IPS DF 19.7 (cell line): ENCODE measurements around the gene SERTAD3.
A peak's percentile ranks its signal among the peaks of the same experiment; 100 is the strongest.
"Not testable (repeated sequence)": the region's sequence is repeated elsewhere in the genome, so short reads cannot be mapped to it uniquely, and the experiment has no call there.

Source experiments
- DNase-seq: peaks from one replicate; pipeline ENCODE4 v3.0.0-alpha.2; 2013; ENCODE audit warnings: low read depth, low spot score

Gene SERTAD3

DNA sequence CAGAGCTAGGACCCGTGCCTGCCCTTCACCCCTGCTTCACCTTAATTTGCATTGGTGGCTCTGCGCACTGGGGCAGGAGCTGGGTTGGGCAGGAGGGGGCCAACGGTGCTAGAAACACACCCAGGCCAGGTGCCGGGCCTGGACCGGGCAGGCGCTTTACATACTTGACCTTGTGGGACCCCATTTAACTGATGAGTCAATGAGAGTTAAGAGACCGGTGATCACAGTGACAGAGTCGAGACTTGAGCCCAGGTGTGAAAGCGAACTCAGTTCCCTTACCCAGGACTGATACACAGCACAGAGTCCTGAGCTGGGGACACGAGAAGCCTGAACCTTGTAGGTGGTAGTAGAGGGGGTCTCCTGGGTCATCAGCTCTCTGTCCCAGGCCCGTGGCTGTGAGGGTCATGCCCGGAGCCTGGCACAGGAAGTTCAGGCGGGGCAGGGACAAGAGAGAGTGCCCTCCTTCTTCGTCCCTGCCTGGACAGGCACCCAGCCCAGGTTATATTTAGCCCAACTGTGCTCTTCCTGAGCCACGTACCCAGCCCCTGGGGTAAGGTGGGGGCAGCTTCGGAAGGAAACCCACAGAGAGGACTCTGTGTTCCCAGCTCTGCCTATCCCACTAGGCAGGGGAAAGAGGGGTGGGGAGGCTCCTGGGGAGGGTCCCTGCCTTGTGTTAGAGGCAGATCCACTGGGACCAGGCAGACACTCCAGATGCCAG lies 32.9 kb downstream of the SERTAD3 start:
- no peak for DNase-seq

DNA sequence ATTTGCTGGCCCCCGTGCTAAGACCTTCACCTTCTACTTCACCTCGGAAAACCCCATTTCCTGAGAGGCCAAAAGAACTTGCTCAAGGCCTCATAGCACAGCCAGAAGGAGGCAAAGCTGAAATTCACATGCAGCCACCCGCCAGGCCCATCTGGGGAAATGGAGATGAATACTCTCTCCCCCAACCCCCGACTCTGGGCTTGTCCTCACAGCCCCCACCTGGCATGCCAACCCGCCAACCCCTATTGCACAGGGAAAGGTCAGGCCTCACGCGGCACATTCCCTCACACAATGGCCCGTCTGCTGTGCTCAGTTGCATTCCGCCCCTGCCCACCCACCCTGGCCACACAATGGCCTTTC lies 34.1 kb downstream of the SERTAD3 start:
- DNase-seq = no peak

DNA sequence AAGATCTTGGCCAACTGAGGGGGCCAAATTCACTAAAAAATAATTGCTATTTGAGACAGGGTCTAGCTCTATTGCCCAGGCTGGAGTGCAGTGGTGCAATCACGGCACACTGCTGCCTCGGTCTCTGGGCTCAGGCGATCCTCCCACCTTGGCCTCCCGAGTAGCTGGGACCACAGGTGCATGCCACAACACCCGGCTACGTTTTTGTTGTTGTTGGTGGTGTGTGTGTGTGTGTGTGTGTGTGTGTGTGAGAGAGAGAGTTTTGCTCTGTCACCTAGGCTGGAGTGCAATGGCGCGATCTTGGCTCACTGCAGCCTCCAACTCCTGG lies 35.6 kb downstream of the SERTAD3 start:
- not testable (repeated sequence) for DNase-seq

DNA sequence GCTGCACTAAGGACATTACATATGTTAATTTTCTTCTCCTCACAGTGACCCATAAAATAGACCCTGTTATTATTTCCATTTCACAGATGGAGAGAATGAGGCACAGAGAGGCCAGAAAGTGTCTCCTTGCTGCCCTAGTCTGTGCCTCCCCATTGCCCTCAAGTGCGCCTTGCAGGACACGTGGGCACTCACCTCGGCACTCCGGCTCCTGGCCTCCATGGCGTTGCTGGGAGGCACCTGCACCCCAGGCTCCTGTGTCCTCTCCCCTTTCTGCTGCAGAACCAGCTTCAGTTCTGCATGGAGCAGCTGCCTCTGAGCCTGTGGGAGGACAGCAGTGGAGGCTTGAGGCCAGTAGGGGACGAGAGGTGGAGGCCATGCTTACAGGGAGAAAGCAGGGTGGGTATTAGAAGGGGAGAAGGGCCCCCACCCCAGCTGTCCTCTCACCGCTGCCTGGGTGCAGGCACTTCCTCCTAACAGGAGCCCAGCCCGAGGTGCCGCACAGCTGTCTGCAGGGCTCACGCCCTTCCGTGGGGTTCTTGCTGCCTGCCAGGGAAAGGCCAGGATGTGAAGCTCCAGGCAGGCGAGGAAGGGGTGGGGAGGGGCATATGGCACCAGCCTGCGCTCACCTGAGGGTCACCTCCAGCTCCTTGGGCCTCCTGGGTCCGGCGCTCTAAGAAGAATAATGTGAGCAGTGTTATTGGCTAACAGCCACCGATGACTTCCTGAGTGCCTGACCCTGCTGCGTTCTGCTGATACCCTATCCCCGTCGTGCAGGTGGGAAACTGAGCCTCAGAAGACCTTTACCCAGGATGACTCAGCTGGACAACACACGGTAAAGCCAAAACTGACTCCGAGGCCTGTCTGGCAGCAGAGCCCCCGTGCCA lies 36.2 kb downstream of the SERTAD3 start:
- DNase-seq = no peak

DNA sequence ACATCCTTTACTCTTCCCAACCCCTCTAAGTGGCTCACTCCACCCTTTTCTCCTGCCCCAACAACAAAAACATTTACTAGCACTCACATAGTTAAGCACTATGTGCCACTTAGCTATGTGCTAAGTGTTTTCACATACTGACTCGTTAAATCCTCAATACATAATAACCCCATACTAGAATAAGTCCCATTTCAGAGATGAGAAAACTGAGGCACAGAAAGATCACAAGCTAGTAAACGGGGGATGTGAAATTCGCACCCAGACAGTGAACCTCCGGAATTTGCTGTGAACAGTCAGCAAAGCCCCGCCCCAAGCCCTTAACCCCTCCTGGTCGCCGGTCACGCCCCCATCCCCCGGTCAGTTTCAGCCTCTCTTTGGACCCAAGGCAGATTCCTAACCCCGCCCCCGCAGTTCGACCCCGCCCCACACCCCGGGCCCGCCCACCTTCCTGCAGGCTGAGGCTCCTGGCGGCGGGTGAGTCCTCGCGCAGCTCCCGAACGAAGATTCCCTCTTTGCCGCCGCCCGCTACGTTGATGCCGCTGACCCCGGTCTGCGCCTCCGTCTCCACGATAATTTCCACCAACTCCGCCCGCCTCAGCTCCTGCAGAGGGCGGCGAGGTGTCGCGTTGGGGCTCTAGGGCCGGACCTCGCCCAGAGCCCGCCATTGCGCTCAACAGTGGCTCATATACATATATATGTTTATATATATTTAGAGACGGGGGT lies 40.7 kb downstream of the SERTAD3 start:
- DNase-seq = no peak

DNA sequence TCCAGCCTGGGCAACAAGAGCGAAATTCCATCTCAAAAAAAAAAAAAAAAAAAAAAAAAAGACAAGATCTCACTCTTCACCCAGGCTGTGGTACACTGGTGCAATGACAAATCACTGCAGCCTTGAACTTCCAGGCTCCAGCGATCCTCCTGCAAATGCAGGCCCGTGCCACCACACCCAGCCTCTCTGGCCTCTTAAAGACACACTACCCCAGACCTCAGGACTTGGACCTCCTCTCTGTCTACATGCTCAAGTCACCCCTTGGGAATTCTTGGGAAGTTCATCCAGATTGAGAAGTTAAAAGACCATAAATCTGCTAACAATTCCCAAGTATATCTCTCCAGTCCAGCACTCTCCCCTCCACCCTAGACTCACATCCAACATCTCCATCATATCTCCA lies 43.6 kb downstream of the SERTAD3 start:
- DNase-seq = no peak

DNA sequence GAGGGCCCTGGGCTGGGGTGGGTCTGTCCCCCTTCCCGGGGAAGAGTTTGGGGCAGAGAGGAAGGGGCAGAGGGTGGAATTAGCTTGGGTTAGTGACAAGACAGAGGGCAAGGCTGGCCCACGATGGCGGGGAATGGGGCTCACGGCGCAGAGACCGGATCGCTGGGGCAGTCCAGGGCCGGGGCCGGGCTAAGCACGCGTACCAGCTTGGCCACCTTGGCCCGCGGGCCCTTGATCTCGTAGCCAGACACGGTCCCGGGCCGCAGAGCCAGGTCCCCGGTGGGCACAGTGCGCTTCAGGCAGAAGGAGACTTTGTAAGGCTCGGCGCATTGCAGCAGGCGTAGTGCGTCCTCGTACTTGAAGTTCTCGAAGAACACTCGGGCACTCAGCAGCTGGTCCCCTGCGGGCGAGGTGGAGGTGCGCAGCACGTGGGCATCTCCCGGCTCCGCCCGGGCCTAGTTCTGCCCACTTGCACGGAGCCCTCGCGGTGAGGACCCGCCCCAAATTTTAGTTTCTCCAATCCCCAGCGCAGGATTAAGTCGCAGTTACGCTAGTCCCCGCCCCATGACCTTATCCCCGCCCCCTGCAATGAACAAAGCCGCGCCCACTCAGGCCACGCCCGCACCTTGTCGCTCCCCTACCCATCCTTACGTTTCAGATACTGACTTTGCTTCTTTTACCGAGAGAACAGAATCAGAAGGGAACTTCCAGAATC lies 45.6 kb downstream of the SERTAD3 start:
- peak; percentile 67 for DNase-seq

DNA sequence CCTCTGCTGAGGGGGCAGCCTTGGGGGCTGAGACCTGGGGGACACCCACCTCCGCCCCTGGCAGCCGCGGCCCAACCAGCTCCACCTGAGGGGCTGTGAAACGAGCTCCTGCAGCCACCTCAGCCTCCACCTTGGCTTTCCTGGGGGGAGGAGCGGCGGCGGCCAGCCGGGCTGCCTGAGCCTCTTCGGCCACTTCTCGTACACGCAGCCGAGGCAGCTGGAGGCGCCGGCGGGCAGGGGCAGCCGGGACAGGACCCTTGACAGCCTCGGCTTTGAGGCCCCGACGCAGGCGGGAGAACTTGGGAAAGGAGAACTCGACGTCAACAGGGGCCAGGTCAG lies 46.6 kb downstream of the SERTAD3 start:
- DNase-seq = no peak

DNA sequence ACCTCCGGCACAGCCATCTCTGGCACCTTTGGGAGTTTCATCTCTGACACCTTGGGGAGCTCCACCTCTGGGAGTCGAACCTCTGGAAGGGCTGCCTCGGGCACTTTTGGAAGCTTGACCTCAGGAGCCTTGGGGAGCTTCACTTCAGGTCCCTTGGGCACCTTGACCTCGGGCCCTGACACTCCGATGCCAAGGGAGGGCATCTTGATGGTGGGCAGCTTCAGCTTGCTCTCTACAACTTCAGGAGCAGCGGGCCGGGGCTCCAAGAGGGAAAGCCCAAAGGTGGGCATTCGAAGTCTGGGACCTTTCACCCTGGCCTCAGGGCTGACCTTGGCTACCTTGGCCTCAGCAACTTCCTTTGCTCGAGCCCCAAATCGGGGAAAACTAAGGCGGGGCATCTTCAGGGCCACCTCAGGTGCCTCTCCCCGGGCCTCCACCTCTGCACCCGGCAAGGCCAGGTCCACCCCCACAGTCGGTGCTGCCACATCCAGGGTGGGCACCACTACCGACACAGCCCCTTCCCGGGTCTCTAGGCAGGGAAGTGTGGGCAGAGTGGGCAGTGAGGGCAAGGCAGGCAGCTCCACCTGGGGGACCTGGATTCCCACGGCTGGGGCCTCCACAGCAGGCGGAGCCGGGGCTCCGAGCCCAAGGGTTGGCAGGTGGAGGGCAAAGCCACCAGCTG lies 47.1 kb downstream of the SERTAD3 start:
- DNase-seq = no peak

DNA sequence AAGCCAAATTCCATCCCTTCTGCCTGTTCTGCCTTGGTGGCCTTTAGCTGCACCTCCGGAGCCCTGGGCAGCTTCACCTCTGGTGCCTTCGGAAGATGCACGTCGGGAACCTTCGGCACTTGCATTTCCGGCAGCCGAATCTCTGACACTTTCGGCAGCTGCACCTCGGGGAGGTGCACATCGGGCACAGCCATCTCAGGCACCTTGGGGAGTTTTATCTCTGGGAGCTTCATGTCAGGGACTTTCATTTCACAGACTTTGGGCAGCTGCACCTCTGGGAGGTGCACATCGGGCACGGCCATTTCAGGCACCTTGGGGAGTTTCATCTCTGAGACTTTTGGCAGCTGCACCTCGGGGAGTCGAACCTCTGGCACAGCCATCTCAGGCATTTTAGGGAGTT lies 48.2 kb downstream of the SERTAD3 start:
- no peak for DNase-seq

DNA sequence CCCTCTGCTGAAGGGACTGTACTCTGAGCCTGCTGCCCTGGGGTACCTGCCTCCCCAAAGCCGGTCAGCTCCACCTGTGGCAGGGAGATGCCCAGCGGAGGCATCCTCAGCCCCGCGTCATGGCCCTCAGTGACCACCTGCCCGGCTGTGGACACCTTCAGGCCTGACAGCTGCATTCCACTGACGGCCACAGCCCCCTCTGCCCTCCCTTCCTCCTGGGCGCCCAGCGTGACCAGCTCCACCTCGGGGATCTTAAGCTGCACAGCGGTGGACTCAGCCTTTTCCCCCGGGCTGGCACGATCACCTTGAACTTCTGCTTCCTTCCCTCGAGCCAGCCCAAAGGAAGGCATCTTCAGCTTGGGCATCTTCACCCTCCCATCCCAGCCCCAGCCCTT lies 49.3 kb downstream of the SERTAD3 start:
- no peak for DNase-seq

DNA sequence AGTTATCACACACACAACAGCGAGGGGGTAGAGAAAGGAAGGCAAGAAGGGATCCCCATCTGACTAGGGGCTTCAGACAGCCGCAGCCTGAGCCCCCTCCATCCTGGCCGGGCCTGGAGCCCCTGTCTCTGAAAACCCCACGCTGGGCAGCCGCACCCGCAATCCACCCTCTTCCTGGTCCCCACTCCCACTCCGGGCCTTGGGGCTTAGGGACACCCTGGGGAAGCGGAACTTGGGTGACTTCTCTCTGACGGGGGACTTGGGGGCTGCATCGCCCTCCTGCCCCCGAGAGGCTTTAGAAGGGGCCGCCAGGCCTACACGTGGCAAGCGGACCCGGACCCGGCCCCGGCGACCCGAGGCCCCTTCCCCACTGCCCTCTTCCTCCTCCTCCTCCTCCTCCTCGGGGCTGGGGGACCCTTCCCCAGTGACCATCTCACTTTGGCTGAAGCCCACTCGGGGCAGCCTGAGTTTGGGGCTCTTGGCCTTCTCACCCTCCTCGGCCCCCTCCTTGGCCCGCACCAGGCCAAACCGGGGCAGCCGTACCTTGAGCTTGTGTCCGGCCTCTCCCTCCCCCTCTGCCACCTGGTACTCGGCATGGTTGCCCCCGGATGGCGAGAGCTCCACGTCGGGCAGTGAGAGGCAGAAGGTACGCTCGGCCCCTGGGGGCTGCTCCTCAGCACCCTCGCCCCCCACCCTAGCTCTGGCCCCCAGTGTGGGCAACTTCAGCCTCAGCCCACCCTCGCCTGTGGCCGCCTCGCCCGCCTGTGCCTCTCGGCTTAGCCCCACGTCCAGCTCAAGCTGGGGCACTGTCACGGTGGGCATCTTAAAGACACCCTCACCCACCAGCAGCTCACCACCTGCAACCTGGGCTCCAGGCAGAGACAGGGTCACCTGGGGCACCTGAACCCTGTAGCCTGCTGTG lies 50.0 kb downstream of the SERTAD3 start:
- DNase-seq = no peak

DNA sequence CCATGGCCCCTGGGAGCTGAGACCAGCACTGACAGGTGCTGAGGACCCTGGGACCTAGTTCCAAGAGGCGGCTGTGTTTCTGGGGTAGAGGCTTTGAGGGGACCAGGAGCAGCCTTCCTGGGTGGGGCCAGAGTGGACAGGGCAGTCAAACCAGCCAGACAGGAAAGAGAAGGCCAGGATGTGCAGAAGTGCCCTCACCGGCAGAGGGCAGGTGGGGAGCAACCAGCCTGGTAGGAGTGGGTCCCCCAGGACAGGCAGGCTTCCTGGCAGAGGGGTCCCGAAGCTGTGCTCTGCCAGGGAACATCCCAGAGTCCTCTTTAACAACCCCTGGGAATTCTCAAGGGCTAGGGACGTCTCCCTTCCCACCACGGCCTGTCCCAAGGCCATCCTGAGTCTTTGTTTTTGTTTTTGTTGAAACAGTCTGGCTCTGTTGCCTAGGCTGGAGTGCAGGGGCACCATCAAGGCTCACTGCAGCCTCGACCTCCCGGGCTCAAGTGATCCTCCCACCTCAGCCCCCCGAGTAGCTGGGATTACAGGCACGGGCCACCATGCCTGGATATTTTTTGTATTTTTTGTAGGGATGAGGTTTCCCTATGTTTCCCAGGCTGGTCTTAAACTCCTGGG lies 51.1 kb downstream of the SERTAD3 start:
- no peak for DNase-seq

DNA sequence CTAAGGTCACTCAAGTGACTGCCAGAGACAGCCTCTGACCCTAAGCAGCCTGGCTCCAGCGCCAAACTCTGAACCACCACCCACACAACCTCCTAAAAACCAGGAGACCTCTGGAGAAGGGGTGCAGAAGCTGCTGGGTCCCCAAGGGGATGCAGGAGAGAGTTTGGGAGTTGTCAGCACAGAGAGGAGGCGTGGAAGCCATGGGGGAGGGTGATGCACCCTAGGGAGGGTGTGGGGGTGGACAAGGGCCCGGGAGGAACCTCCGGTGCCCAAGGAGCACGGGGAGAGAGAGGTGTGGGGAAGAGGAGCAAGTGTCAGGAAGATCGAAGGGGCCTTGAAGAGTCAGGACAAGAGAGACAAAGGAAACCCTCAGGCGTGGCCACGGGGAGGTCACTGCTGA lies 52.0 kb downstream of the SERTAD3 start:
- DNase-seq = no peak
